B cell (primary cell): ENCODE measurements around the gene SPATA21. TPM values are rescaled to one million over a fixed set of nuclear protein-coding genes. Genes with fewer than 3 reads are reported as not detected.

Source experiments
- ATAC-seq: fragments of 200-7000 bp; cut with Tn5 transposase; one replicate; pipeline ENCODE4 v1.10.0; 2021; ENCODE audit warnings: low read depth, mild to moderate bottlenecking, moderate number of reproducible peaks, moderate library complexity
- CTCF ChIA-PET: fragments of 350-600 bp; sonication (Branson Sonifier 250); formaldehyde crosslinking; loops from one replicate; lab custom pipeline; 2021; ENCODE audit warnings: antibody characterized with exemption, inconsistent platforms; lab: Charles Lee
- POLR2A ChIA-PET: fragments of 350-600 bp; sonication (Branson Sonifier 250); formaldehyde crosslinking; loops from one replicate; lab custom pipeline; 2021; ENCODE audit warnings: antibody characterized with exemption; lab: Charles Lee
- DNase-seq: peaks from one replicate; pipeline ENCODE4 v3.0.0; 2013
- H2AFZ ChIP-seq: 2 replicates; pipeline ENCODE4 v1.6.1; 2012; ENCODE audit warnings: mild to moderate bottlenecking, low read depth, low read length; ENCODE audit not compliant: insufficient read depth, poor library complexity, severe bottlenecking
- H3K27ac ChIP-seq, 2 donors: 1 replicate in 1 of 2; 2 replicates in 1 of 2; pipeline ENCODE4 v1.5.1; 2012 to 2013; ENCODE audit warnings: low read length in 2 of 2, mild to moderate bottlenecking in 2 of 2, moderate library complexity in 1 of 2
- H3K27me3 ChIP-seq, 4 experiments: fragments of 200-600 bp in 1 of 4; sonication (generic) in 1 of 4; replicated peaks in 1 of 4; 1 replicate in 2 of 4; 2 replicates in 2 of 4; pipeline versions ENCODE4 v1.6.1 to v1.7.0; 2013 to 2016; ENCODE audit warnings: low read length in 3 of 4, mild to moderate bottlenecking in 2 of 4, mixed read lengths in 1 of 4, moderate library complexity in 1 of 4; ENCODE audit not compliant: insufficient read depth in 4 of 4, control insufficient read depth in 3 of 4; ENCODE audit errors: control extremely low read depth in 1 of 4
- H3K36me3 ChIP-seq, 2 experiments: replicated peaks in 1 of 2; 1 replicate in 1 of 2; 2 replicates in 1 of 2; pipeline versions ENCODE4 v1.6.1 to v1.7.1; 2013; ENCODE audit warnings: low read length in 1 of 2; ENCODE audit not compliant: insufficient read depth in 2 of 2, control insufficient read depth in 1 of 2; ENCODE audit errors: control extremely low read depth in 1 of 2, extremely low read depth in 1 of 2
- H3K4me1 ChIP-seq, 2 donors: fragments of 200-600 bp in 1 of 2; sonication (generic) in 1 of 2; 1 replicate in 1 of 2; 2 replicates in 1 of 2; pipeline versions ENCODE4 v1.5.1 to v1.6.1; 2013 to 2017; ENCODE audit warnings: low read length in 2 of 2; ENCODE audit not compliant: control insufficient read depth in 2 of 2, insufficient read depth in 2 of 2
- H3K4me2 ChIP-seq: replicated peaks from 2 replicates; pipeline ENCODE3; 2012; ENCODE audit warnings: mild to moderate bottlenecking, low read depth, low read length; ENCODE audit not compliant: poor library complexity, severe bottlenecking
- H3K4me3 ChIP-seq, 5 experiments: fragments of 200-600 bp in 1 of 5; sonication (generic) in 1 of 5; 1 replicate in 3 of 5; 2 replicates in 2 of 5; pipeline versions ENCODE4 v1.5.1 to v1.7.0; 2011 to 2016; ENCODE audit warnings: low read length in 4 of 5, mild to moderate bottlenecking in 4 of 5, low read depth in 2 of 5, control low read depth in 1 of 5, moderate library complexity in 1 of 5; ENCODE audit not compliant: insufficient read depth in 1 of 5; ENCODE audit errors: control extremely low read depth in 1 of 5, extremely low read depth in 1 of 5
- H3K79me2 ChIP-seq: fragments of 200-600 bp; sonication (generic); one replicate; pipeline ENCODE4 v1.6.0; 2016; ENCODE audit warnings: low read length; ENCODE audit not compliant: control insufficient read depth, insufficient read depth
- H3K9ac ChIP-seq: fragments of 200-600 bp; sonication (generic); 2 replicates; pipeline ENCODE4 v1.6.1; 2017; ENCODE audit warnings: mild to moderate bottlenecking, low read length, moderate library complexity
- H3K9me3 ChIP-seq, 3 donors: one replicate each; pipeline versions ENCODE4 v1.6.1 to v1.7.1; 2013; ENCODE audit warnings: low read length in 2 of 3; ENCODE audit not compliant: control insufficient read depth in 2 of 3, insufficient read depth in 1 of 3; ENCODE audit errors: control extremely low read depth in 1 of 3
- H4K20me1 ChIP-seq: 2 replicates; pipeline ENCODE4 v1.6.0; 2012; ENCODE audit warnings: mild to moderate bottlenecking, low read length; ENCODE audit not compliant: insufficient read depth, control insufficient read depth, poor library complexity, severe bottlenecking
- H3K27ac Mint-ChIP-seq: one replicate; pipeline ENCODE4 v1.8.0; 2021; ENCODE audit warnings: mixed read lengths
- H3K27me3 Mint-ChIP-seq: one replicate; pipeline ENCODE4 v1.8.0; 2021; ENCODE audit warnings: mixed read lengths
- H3K4me1 Mint-ChIP-seq: one replicate; pipeline ENCODE4 v1.8.0; 2021; ENCODE audit warnings: mixed read lengths
- H3K4me3 Mint-ChIP-seq: one replicate; pipeline ENCODE4 v1.8.0; 2021; ENCODE audit warnings: mixed read lengths
- H3K9me3 Mint-ChIP-seq: one replicate; pipeline ENCODE4 v1.8.0; 2022; ENCODE audit warnings: mixed read lengths; ENCODE audit not compliant: insufficient read depth
- CTCF ChIP-seq: fragments of 200-600 bp; IDR thresholded peaks from one replicate; pipeline ENCODE4 v1.8.0; 2022; ENCODE audit warnings: antibody characterized with exemption, mild to moderate bottlenecking
- EZH2 ChIP-seq: IDR thresholded peaks from 2 replicates; pipeline ENCODE4 v1.6.1; 2012; ENCODE audit warnings: borderline replicate concordance, low read depth, mild to moderate bottlenecking, moderate library complexity, low read length; ENCODE audit not compliant: insufficient read depth, poor library complexity, severe bottlenecking
- WGBS: methylation state at CpG from one replicate; pipeline ENCODE4 v1.1.5; 2013; ENCODE audit warnings: missing lambda C conversion rate; ENCODE audit not compliant: insufficient coverage; 5-methylcytosine and 5-hydroxymethylcytosine counted together
- intact Hi-C: fragments of 100-400 bp; cut with micrococcal nuclease; formaldehyde crosslinking; loops from one replicate; pipeline ENCODE4 v1.10.0; 2022
- polyA plus RNA-seq: library from polyadenylated mRNA; depleted of rRNA; stranded (reverse); fragments of >200 nt; gene quantifications from 2 replicates; pipeline ENCODE4 v1.2.3, GENCODE V29; 2012
- total RNA-seq, 2 donors: library from RNA; stranded (reverse); fragments of 120-200 nt in 1 of 2; gene quantifications; 1 replicate in 1 of 2; 2 replicates in 1 of 2; pipeline versions ENCODE4 v1.2.3 to v1.2.4, GENCODE V29; 2013 to 2022

SPATA21 gene
- total and polyA plus RNA-seq, 2 donors (not counting 1 experiment from before 2014, with no cell fraction given): 0.01 TPM; not detected in 1

- no peak for TF ChIP-seq CTCF
- no peak for TF ChIP-seq EZH2
- no peak overlapping the region for H3K9ac ChIP-seq
- H3K36me3 ChIP-seq: no peaks in the 10 kb centered on the region
- ChIA-PET CTCF (no interaction called here), POLR2A (no interaction called here)
- no peak overlapping the region for H2AFZ ChIP-seq
- H3K4me1 ChIP-seq: no peaks in the 10 kb centered on the region
- no peak overlapping the region for H3K27ac ChIP-seq
- H3K27ac Mint-ChIP-seq: no peak overlapping the region
- H3K9me3 Mint-ChIP-seq: no peaks in the 10 kb centered on the region
- H3K4me2 ChIP-seq: no peak overlapping the region
- intact Hi-C loops: no loop called here
- H3K79me2 ChIP-seq: no peaks in the 10 kb centered on the region
- H3K4me1 Mint-ChIP-seq: no peaks in the 10 kb centered on the region
- H3K27me3 Mint-ChIP-seq: peaks cover 4% of the 10 kb centered on the region
- no peak overlapping the region for H3K4me3 ChIP-seq
- no peak overlapping the region for H3K4me3 Mint-ChIP-seq
- no peaks in the 10 kb centered on the region for H3K9me3 ChIP-seq
- no peaks in the 10 kb centered on the region for H3K27me3 ChIP-seq
- DNase-seq (no peak), ATAC-seq (no peak)
- H4K20me1 ChIP-seq: no peaks in the 10 kb centered on the region
- 73% methylated on average over 1 of the region's 3 CpGs for WGBS
Measured at GRCh38 chr1:16413191-16413590, 24.0 kb downstream of the SPATA21 start.

- CTCF ChIA-PET: no interaction called here
- intact Hi-C loops: no loop called here
- Histone ChIP-seq H3K9ac (no peak overlapping the region), H3K27ac (no peak overlapping the region), H2AFZ (no peak overlapping the region), H3K9me3 (no peaks in the 10 kb centered on the region), H3K27me3 (no peaks in the 10 kb centered on the region), H4K20me1 (no peaks in the 10 kb centered on the region), H3K4me1 (no peaks in the 10 kb centered on the region), H3K4me2 (no peak overlapping the region), H3K79me2 (no peaks in the 10 kb centered on the region), H3K4me3 (no peak overlapping the region), H3K36me3 (no peaks in the 10 kb centered on the region)
- Mint-ChIP-seq H3K27me3 (peaks cover 4% of the 10 kb centered on the region), H3K9me3 (no peaks in the 10 kb centered on the region), H3K4me3 (no peak overlapping the region), H3K27ac (no peak overlapping the region), H3K4me1 (no peaks in the 10 kb centered on the region)
- POLR2A ChIA-PET: no interaction called here
- WGBS: 100% methylated on average over 4 of the region's 5 CpGs
- TF ChIP-seq CTCF (no peak), EZH2 (no peak)
- no peak for ATAC-seq
- no peak for DNase-seq
Measured at GRCh38 chr1:16410803-16411202, 26.4 kb downstream of the SPATA21 start.
